ENCODE measurements around the gene ODAPH.

DNA sequence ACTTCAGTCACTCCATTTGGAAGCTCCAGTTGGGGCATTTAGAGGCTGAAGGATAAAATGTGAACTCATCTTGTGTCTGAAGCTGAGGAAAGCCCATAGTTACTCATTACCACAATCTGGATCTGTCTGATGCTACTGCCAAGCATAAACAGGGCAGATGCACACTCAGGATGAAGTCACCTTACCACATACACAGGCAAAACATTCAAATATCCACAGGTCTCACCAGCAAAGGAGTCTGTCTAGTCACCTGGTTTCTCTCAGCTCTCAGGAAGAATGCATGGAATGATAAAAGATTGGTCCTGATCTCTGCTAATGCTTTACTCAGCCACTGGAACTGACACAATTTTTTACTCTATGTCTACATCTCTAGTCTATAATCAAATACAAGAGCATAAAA is 13.0 kb upstream of the ODAPH start:
- no peak for TF ChIP-seq ELF1 (IDR thresholded peaks at IDR 0.05)
- TF ChIP-seq, protein P1, sequence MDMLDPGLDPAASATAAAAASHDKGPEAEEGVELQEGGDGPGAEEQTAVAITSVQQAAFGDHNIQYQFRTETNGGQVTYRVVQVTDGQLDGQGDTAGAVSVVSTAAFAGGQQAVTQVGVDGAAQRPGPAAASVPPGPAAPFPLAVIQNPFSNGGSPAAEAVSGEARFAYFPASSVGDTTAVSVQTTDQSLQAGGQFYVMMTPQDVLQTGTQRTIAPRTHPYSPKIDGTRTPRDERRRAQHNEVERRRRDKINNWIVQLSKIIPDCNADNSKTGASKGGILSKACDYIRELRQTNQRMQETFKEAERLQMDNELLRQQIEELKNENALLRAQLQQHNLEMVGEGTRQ (IDR thresholded peaks at IDR 0.05; ENCODE audit: borderline replicate concordance, low read depth, low read length), result no peak
- TF ChIP-seq GATA2 (CRISPR knock-in tag; IDR thresholded peaks at IDR 0.05), result no peak
- no peak for TF ChIP-seq CTCF (IDR thresholded peaks at IDR 0.05)
- no peak for TF ChIP-seq CHD2 (IDR thresholded peaks at IDR 0.05; ENCODE audit: low read length, partially characterized antibody)
- peak; percentile 58 for TF ChIP-seq POLR2AphosphoS5 (IDR thresholded peaks at IDR 0.05; ENCODE audit: low read depth, low read length)
- TF ChIP-seq MAX (IDR thresholded peaks at IDR 0.05; ENCODE audit: low read depth), result no peak
- TF ChIP-seq, protein P2, sequence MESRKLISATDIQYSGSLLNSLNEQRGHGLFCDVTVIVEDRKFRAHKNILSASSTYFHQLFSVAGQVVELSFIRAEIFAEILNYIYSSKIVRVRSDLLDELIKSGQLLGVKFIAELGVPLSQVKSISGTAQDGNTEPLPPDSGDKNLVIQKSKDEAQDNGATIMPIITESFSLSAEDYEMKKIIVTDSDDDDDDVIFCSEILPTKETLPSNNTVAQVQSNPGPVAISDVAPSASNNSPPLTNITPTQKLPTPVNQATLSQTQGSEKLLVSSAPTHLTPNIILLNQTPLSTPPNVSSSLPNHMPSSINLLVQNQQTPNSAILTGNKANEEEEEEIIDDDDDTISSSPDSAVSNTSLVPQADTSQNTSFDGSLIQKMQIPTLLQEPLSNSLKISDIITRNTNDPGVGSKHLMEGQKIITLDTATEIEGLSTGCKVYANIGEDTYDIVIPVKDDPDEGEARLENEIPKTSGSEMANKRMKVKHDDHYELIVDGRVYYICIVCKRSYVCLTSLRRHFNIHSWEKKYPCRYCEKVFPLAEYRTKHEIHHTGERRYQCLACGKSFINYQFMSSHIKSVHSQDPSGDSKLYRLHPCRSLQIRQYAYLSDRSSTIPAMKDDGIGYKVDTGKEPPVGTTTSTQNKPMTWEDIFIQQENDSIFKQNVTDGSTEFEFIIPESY (IDR thresholded peaks at IDR 0.05; ENCODE audit: borderline replicate concordance, low read depth), result no peak; the same call in 1 of the 2 replicates
- no peak for TF ChIP-seq RFX5 (IDR thresholded peaks at IDR 0.05; ENCODE audit: low read length)
